ENCODE results near the gene MED29.
A peak's percentile ranks its signal among the peaks of the same experiment; 100 is the strongest.

MED29 gene, protein sequence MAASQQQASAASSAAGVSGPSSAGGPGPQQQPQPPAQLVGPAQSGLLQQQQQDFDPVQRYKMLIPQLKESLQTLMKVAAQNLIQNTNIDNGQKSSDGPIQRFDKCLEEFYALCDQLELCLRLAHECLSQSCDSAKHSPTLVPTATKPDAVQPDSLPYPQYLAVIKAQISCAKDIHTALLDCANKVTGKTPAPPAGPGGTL

DNA sequence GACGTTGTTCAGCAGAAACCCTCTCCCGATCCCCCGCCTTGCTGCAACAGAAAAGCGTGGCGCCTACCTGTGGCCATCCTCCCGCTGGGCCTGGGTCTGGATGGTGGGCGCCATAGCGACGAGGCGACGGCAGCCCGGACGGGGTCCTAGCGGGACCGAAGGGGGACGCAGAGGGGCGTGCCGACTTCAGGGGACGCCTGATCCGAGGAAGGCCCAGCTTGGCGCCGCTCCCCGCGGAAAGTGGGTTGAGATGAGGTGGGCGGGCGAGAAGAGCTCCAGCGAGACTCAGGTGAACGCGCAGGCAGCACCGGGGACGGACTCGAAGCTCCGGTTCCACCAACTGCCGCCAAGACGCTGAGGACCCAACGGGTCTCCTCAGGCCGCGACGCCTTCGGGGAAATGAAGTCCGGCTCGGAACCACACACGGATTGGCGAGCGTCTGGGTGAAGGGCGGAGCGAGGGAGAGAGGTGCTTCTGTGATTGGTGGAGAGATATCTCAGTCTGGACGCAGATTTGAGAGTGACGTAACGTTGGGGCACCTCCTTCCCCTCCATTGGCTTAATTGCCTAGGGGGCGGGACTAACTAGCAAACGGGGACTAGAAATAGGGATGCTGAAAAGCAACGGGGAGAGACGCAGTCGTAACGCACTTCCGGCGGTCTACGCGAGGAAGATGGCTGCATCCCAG is at the start of gene MED29, which contains the start of gene PAF1:
Gene MED29 (plus strand): TSS at position 628 of the 687 bp plus-strand sequence. CDS start 45 bp downstream, at position 673.
Gene PAF1 (minus strand): TSS at position 356 of the 687 bp plus-strand sequence. CDS start 242 bp downstream, at position 114.
- peak; percentile 87 for DNase-seq (ENCODE audit: low read depth)

DNA sequence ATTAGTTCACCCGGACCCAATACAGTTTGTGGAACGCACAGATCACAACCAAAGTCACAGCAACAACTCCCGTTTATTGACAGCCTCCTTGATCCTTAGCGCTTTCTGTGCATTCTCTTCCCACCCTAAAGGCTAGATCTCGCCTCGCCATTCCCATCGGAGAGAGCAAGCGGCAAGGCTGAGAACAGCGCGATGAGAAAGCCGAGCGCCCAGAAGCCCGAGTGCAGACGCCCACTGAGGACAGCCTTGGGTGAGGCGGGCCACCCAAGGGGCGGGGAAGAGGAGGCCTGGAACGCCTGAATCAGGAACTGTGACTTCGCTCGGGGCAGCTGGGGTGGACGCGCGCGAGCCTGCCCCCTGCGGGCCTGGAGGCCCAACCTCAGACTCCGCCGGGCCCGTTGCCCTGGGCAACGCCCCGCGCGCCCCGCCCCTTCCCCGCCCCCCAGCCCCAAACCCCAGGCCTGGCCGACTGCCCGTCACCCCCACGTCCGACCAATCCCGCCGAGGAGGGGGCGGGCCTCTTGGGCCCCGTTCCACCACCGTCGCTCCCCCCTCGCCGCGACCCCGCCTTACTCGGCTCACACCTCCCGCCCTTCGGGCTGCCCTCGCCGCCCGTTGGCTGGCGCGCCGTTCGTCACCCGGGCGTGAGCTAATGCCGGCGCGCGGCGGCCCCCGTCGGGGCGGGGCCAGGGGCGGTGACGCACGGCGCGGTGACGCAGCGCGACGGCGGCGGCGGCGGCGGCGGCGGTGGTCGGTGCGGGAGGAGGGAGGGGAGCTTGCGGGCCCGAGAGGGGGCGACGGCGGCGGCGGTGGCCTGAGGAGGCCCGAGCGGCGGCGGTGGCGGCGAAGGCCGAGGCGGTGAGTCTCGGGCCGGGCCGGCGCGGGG is 49.2 kb upstream of the MED29 start, which contains the start of gene SAMD4B:
Gene SAMD4B (plus strand): TSS at position 703 of the 886 bp plus-strand sequence. CDS start 14,473 bp downstream, outside the sequence.
- peak; percentile 95 for DNase-seq (ENCODE audit: low read depth)

DNA sequence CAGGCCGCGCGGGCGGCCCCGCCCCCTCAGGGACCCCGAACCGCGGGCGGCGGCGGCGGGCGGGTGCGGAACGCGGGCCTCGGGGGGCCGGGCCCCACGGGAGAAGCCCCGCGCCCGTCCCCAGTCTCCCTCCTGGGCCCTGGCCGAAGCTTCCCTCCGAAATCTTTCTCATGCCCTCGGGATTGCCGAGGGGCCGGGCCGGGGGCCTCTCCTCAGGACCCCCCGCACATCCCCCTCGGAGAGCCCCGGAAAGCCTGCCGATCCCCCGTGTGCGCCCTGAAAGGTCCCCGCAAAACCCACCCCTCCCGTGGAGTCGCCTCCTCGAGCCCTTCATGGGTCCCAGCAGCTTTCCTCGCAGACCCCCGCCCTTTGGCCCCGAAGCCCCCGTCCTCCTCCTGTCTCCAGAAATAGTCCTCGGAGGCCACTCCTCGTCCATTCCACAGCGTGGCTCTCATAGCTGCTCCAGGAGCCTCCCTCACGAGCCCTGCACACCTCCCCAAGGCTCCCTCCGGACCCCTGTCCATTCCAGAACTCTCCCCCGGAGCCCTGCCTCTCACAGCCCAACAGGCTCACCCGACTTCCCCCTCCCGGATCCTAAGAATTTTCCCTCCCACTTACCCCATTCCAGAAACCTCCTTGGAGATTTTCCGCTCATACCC is 48.4 kb upstream of the MED29 start:
- DNase-seq (ENCODE audit: low read depth): no peak

DNA sequence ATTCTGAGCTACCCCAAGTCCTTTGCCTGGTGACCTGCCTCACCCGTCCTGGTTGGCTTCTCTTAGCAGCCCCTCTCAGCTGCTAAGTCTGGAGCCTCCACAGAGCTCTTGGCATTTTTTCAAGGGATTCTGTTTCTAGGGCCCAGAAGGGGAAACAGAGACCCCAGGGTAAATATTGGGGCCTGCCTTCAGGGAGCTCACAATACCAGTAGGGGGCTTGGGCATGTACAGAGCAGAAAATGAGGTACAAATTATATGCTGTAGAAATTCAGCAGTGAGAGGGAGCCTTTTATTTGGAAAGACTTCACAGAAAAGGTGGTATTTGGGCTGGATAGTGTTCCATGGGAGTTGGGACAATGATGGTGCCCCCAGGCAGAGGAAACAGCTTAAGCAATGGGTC is 45.2 kb upstream of the MED29 start:
- no peak for DNase-seq (ENCODE audit: low read depth)

DNA sequence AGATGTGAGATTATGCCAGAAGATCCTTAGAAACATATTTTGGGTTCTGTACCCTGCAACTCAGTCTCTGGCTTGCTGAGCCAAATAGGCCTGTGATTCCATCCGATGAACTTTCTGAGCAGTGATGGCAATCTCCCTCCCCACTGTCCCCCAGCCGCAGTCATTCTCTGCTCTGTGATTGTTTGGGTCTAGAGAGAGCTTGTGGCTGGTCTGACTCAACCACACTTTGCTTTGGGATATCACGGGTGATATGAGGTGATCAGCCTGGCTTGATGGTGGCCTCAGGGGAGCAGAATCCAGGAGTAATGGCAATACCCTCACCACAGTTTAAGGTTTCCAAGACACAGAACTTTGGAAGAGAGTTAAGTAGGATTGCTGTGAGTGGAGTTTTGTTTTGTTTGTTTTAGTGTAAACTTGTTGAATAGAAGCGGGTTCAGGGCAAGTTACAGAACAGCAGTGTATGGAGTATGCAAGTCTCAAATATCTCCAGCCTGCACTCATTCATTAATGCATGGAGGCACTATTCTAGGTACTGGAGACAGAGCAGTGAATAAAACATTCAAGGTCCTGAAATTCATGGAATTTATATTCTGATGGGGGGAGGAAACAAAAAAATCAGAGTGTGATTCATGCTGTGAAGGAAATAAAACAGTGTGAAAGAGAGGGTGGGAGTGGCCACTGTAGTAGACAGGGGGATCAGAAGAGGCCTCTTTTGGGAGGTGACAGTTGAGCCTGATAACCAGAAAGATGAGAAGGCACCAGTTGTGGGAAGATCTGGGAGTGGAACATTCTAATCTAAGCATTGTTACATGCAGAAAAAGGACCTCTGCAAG is 43.6 kb upstream of the MED29 start:
- DNase-seq (ENCODE audit: low read depth): no peak

DNA sequence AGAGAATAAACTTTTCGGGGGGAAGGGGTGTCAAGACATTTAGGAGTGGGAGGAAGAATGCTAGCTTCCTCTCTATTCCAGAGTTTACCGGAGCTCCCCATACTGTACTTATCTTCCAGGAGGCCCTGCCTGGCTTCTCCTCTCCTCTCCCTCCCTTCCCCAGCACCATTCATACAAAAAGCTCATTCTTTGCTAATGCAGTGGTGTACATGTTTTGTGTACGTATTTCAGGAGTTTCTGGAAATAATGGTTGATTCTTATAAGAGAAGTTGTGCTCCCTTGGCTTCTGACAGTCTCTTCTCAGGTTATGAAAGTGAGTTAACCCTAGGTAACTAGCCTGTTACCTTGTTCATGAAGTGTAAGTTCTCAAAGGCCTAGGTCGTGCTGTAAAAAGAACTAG is 41.9 kb upstream of the MED29 start:
- DNase-seq (ENCODE audit: low read depth): no peak

DNA sequence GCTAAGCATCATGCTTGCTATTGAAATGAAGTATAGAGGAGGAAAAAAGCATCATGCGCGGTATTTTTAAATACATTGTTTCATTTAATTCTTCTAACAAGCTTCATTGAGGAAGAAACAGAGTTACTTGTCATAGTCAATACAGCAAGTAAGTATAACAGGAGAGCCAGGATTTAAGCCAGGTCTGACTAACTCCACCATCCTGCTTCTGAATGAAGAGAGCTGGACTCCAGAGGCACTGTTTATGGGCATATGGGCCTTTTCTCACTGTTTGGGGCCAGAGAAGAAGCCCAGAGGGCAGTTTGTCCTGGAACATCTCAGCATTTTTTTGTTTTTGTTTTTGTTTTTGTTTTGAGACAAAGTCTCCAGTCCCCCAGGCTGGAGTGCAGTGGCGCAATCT is 41.0 kb upstream of the MED29 start:
- no peak for DNase-seq (ENCODE audit: low read depth)

DNA sequence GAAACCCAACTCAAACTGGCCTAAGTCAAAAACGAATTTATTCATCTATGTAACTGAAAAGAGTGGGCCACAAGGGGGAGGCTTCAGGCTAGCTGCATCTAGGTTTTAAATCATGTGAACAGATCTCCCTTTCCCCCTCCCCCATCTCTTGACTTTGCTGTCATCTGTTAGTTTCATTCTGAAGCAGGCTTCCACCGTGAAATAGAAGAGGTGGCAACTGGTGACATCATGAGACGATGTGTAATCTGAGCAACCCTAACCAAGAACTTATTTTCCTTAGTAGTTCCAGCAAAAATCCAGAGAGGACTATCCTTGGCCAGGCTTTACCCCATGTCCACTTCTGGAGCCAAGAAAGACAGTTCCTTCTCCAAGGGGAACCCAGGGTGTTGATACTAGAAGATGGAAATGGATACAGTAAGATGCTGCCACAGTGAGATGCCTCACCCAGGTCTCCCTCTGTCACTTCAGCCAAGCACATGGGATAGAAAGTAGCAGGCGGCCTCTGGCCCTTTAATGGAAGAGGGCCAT is 39.6 kb upstream of the MED29 start:
- DNase-seq (ENCODE audit: low read depth): no peak

DNA sequence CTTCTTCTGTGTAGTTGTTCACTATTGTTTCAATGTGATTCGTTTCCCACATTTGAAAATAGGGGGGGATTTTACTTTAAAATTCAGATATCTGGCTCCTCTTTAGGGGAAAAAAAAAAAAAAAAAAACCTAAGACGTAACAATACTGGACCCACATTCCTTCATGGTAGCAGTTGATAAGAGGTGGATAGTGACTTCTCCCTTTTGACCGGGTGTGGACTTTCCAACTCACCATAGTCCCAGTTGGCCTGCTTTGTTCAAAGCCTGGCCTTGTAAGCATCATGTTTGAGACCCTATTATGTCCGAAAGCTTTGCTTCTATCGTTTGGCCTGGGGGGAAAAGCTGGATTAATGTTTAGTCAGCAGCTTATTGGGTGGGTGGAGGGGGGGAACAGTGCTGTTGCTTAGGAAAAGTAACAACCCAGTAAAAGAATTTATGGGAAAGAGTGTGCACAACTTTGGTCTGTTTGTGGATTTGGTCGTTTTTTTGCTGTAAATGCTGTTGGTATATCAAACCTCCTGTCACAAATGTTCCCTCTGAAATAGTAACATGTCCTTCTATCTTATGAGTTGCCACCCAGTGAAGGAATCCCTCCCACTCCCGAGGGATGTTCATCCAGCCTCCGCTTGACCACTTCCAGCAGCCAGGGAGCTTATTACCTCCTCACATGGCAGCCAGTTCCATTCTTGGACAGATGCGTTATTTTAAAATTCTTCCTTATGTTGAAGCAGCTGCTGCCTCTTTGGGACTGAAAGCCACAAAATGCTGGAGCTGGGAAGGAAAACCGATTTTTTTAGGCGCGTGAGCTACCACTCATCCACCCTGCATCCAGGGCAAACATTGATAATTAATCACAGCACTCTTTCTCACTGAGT is 38.6 kb upstream of the MED29 start:
- no peak for DNase-seq (ENCODE audit: low read depth)

DNA sequence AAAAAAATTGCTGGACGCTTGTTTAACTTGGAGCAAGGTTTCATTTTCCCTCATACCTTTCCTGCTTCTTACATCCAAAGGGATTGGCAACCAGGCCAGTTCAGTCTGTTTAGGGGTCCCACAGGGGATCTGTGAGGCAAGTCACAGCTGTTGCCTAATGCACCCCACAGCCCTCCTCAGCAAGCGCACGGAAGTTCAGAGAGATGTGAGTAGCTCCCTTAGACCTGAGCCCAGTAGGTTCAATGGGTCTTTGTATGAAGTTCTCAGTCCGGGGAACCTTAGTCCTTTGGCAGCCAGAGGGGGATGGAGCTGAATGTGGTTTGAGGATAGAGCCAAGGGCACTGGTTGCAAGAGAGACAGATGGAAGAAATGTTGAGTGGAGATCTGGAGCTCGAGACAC is 35.9 kb upstream of the MED29 start:
- DNase-seq (ENCODE audit: low read depth): no peak

DNA sequence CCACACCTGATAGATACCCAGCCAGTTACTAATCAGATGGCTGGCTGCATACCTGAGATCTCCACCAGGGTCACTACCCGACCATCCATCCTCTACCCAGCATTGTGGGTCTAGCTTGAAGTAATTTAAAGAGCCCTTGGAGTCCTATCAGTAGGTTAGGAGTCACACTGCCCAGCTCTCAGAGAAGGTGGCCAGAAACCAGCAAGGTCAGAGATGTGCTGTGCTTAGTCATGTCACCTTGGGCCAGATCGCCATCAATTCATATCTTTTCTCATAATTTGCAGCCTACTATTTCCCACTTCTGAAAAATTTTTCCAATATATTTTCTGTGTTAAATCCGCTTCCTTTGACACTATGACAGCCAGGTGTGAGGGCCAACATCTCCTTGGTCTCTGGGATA is 35.1 kb upstream of the MED29 start:
- DNase-seq (ENCODE audit: low read depth): no peak

DNA sequence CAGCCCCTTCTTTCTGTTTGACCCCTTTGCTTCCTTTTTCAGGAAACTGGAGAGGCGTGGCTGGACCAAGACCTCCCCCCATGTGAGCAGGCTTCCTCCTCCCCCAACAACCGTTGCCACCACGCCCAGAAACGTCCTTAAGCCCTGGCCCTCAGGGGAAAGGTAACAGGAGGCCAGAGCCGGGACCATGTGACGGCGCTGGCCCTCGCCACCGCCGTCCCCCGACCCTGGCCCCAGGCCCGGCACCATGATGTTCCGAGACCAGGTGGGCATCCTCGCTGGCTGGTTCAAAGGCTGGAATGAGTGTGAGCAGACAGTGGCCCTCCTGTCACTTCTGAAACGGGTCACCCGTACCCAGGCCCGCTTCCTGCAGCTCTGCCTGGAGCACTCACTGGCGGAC is 34.5 kb upstream of the MED29 start:
- no peak for DNase-seq (ENCODE audit: low read depth)

DNA sequence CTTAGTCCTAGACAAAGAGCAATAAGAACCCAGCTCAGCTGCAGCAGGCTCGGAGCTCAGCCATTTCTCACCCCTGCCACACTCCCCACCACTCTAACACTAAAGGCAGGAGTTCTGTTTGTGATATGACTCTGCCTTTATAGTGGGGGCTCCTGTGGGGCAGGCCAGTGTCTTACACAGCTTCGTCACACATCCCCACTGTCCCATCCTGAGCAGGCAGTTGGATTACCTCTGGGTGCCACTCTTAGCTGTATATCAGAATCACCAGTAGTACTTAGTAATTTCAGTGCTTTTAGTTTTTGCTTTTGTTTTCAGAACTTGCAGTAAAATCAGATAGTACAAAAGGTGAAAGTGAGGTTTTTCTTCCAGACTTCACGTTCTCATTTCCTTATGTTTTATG is 32.2 kb upstream of the MED29 start:
- DNase-seq (ENCODE audit: low read depth): no peak

DNA sequence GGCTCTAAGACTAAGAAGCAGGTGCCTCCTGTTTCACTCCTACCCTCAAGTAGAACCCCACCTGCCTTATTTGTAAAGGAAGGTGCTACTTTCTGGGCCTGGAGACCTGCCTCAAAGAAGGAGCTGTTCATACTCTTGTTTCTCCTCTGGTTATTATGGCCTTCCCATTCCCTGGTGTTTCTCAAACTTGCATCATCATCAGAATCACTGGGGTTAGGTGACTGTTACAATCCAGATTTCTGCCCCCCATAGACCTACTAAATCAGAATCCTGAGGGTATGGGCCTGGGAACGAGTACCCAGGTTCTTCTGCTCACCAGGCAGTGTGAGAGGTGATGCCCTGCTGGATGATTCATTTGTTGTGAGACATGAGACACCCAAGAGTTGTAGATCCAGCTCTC is 30.6 kb upstream of the MED29 start:
- no peak for DNase-seq (ENCODE audit: low read depth)

DNA sequence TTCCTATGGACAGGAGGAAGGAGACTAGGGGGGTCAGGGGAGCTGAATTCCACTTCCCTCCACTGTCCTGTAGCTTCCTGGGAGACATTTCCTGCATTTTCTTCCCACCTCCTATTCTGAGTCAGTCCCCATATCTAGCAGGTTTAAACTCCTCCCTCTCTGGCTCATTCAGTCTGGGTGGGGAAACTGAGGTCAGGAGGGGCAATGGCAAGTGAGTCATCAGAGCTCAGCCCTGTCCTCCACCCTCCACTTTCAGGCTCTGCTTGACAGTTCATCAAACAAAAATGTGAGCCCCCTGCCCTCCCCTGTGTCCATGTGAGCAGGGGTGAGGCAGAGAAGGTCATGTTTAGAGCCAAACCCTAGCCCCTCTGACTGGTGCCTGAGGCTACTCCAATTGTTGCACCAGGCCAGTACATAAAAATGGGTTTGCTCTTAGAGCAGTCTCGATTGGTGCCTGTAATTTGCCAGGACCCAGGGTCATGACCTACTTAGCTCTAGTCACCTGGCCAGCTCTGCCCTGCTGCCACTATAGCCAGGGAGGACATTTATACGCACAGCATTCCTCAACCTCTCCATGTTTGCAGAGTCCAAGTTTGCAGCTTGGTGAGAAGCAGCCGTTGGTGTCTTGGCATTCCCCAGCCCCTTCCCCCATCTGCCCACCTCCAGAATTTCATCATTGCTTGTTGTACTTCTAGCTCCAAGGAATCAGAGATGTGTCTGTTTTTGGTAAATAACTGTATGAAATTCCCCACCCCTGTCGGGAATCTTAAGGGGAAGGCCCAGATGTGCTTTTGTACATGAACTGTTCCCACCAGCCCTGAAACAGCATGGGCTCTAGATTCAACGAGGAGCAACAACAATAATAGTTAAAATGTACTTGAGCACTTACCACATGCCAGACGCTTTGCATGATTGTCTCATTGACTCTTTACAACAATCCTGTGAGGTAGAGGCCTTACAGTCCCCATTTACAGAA is 28.2 kb upstream of the MED29 start:
- DNase-seq (ENCODE audit: low read depth): no peak

DNA sequence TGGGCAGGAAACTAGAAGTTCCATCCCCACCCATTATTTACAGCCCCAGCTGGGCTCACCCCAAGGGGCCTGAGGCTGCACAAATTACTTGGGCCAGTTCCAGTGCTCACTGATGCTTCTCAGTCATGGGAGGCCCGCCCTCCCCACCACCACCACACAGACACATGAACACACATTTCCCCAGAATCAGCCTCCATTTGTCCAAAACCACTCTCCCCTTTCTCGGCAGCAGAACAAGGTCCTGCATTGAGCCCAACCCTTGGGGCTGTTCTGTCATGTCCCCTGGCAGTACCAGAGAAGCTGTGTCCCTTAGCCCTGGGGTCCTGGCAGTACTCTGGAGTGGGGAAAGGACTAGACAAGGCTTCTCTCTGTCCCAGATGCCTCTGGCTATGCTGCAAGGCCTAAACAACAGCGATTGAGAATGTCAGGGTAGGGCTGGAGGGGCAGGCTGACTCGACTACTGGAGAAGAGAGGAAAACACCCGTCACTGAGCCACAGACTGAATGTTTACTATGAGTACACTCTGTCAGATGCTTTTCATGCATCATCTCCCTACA is 27.2 kb upstream of the MED29 start:
- no peak for DNase-seq (ENCODE audit: low read depth)

DNA sequence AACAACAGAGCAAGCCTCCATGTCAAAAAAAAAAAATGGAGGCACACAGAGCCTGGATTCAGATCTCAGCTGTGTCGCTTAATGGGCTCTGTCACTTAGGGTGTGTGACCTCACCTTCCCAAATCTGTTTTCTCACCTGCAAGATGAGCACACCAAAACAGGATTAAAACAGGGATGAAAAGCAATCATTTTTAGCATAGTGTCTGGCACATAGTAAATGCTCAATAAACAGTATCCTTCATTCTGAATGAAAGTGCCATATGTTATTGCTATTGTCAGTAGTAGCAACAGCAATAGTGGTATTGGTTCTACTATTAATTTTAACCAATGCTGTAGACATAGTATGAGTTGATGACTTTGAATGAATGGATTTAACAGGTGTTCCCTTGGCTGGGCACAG is 25.6 kb upstream of the MED29 start:
- no peak for DNase-seq (ENCODE audit: low read depth)

DNA sequence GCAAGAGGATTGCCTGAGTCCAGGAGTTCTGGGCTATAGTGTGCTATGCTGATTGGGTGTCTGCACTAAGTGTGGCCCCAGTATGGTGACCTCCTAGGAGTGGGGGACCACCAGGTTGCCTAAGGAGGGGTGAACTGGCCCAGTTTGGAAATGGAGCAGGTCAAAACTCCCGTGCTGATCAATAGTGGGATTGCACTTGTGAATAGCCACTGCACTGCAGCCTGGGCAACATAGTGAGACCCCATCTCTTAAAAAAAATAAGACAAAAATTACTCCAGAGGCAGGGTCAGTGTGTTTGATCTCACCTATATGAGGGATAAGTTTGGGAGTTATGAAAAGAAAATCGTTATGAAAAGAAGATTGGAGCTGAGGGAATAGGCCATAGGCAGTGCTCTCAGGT is 22.0 kb upstream of the MED29 start:
- DNase-seq (ENCODE audit: low read depth): no peak

Measured in stimulated activated CD8-positive, alpha-beta memory T cell treated with anti-CD3 and anti-CD28 coated beads, Interleukin-15, amount 100 ng/mL, for 1 hour (primary cell).